Medulla oblongata (tissue), 1 donor: ENCODE data around the gene UQCR10.
A peak's percentile ranks its signal among the peaks of the same experiment; 100 is the strongest.
"Not testable (repeated sequence)": the region's sequence is repeated elsewhere in the genome, so short reads cannot be mapped to it uniquely, and the experiment has no call there.

Experiments
- DNase-seq: peaks from one replicate; pipeline ENCODE4 v3.0.0-alpha.2; 2015; ENCODE audit errors: extremely low spot score

Gene UQCR10

DNA sequence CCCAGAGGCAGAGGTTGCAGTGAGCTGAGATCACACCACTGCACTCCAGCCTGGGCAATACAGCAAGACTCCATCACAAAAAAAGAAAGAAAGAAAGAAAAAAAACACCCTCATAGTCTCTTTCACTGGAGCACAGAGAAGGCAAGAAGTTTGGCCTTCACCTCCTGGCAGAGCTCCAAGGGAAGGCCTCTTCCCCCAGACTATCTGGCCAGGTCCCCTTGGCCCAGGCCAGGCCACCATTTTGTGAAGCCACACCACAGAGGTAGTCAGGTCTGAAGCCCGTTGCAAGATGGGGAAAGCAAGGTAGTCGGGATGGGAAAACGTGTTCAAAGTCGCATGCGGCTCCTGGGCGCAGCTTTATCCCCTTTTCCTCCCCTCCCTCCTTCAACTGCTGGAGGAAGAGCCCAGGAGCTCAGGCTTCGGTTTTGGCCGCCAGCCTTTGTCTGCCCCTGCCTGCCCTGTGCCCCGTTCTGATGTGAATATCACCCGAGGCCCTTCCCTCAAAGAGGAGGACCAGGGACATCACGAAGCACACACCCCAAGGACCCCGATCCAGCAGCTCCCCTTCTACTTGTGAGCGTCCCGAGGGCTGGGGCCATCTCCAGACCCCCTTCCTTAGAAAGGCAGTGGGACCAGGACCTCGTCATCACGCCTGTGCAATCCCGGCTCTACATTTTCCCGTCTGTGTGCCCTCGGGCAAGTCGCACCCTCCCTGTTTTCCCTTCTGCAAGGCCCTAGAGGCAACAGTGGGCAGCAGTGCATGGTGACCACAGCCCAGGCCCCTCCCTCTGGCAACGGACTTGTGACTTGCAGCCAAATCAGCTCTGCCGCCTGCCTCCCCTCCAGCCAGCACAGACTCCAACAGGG is 29.7 kb upstream of the UQCR10 start:
- peak; percentile 41 for DNase-seq

GRCh38 chr22:29738118-29738815 is 28.9 kb upstream of the UQCR10 start:
- DNase-seq, result no peak

GRCh38 chr22:29739346-29739875 is 27.8 kb upstream of the UQCR10 start:
- DNase-seq, result no peak

- no peak for DNase-seq
Measured at GRCh38 chr22:29740216-29740615, 27.0 kb upstream of the UQCR10 start.

DNA sequence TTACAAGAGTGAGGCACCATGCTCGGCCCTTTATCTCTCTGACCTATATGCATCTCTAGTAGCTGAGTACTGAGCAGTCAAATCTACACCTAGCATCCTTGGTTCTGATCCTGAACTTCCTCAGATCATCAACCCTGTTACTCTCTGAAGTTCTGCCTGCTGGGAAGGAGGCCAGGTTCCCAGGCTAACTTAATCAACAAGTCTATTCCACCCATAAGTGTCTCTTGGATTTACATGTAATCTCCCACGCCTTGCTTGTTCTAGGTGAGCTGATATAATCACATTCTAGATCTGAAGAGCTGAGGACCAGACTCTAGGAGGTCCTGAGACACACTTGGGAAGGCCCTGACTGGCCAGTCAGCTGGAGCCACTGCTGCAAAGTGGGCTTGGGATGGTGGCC is 25.2 kb upstream of the UQCR10 start:
- no peak for DNase-seq

DNA sequence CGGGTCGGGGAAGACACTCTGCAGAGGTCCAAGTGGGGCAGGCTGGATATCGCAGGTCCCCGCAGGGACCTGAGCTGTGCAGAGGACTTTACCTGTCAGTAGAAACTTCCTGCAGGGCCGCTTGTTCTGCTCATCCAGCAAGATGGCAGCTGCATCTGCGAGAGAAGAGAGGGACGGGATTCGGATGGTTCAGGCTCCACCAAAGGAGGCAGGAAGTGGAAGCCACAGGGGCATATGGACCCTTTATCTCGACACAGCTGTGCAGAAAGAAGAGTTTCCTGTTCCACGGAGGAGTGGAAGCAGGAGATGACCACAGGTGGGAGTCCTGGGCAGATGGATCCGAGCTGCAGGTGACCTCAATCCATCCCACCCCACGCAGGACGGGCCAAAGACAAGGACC is 24.8 kb upstream of the UQCR10 start:
- DNase-seq, result no peak

GRCh38 chr22:29744902-29745301 is 22.3 kb upstream of the UQCR10 start:
- DNase-seq, result no peak

DNA sequence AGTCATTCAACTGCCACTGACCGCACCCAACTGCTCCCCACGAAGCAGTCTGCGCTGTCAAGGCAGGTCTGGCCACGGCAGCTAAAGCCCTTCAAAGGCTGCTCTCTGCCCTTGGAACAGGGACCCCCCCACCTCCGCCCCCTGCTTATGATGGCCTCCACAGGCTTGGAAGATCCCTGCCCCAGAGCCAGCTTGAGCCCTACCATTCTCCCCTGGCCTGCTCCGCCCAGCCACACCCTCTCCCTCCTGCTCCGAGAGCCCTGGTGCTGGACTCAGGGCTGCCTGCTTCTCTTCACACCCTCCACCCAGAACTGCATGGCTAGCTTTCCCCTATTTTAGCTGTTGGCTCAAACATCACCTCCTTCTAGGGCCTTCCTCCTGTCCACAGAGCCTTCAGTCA is 19.3 kb upstream of the UQCR10 start:
- DNase-seq, result no peak

DNA sequence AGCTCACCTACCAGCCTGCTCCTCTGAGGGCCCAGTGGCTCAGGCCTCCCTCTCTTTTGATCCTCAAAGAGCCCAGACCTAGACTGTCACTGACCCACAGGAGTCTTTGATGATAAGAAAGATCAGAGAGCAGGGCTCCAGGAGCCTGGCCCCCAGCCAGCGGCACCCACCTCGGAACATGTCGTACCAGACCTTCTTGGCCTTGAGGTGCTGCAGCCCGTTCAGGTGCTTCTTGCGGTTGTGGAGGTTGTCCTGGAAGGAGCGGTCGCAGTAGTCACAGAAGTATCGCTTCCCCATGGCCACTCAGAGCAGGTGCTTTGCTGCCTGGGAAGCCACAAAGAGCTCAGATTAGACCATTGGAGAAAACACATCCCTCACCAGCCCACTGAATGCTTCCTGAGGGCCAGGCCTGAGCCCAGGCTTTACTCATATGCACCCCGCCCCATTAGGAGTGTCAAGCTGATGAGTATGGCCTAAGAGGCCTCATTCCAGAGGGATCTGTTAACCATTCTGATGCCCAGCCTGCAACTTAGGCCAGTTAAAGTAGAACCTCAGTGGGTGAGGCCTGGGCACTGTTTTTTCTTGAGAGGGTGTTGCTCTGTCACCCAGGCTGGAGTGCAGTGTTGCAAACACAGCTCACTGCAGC is 18.8 kb upstream of the UQCR10 start:
- no peak for DNase-seq

- DNase-seq, result no peak
Measured at GRCh38 chr22:29750029-29750428, 17.1 kb upstream of the UQCR10 start.

DNA sequence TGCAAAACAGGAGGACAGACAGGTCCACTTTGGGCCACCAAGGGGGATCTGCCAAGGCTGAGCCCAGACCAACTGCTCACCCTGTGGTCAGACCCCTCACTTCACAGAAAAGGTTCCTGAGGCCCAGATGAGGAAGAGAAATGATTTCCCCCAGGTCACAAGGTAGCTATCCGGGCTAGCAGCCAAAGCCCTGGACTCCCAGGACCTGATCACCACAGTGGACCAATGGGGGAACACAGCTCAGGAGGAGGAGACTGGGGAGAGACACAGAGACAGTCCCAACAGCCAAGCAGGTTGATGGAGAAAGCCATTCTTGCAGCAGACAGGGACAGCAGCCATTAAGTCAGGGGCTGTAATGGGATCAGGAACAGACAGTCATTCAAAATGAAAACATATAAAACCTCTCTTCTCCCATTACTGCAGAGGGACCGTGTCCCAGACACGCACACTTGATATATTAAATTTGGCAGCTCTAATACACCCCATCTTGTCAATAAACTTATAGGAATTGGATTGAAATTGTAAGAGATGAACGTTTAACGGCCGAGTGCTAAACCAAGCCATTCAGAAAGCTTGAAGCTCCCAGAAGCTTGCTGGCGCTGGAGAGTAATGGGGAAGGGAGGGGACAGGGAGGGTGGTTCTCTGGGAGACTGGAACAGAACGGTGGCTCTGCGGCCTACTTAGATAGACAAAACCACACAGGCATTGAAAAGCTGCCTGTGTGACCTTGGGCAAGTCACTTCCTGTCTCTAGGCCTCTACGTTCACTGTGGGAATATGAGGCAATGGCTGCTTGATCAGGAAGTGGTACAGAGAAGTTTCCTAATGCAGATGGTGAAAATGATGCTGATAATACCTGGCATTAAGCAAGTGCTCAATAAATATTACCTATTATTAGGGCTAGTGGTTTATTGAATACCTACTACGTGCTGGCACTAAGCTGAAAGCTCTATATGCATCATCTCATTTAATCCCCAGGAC is 16.3 kb upstream of the UQCR10 start:
- DNase-seq, result no peak

- DNase-seq, result no peak
Measured at GRCh38 chr22:29751669-29752068, 15.5 kb upstream of the UQCR10 start.

- DNase-seq, result no peak
Measured at GRCh38 chr22:29753808-29754657, 13.1 kb upstream of the UQCR10 start.

DNA sequence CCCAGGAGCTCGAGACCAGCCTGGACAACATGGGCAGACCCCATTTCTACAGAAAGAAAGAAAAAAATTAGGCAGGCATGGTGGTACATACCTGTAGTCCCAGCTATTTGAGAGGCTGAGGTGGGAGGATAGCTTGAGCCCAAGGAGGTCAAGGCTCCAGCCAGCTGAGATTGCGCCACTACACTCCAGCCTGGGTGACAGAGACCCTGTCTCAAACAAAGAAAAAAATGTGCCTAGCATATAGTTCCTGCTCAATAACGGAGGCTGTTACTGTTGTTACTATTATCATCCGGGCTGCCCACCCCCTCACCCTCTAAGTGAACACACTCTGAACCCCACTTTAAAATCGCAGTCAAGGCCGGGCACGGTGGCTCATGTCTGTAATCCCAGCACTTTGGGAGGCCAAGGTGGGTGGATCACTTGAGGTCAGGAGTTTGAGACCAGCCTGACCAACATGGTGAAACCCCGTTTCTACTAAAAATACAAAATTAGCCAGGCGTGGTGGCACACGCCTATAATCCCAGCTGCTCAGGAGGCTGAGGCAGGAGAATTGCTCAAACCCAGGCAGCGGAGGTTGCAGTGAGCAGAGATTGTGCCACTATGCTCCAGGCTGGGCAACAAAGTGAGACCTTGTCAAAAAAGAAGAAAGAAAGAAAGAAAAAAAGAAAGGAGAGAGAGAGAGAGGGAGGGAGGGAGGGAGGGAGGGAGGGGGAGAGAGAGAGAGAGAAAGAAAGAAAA is 12.3 kb upstream of the UQCR10 start:
- not testable (repeated sequence) for DNase-seq

DNA sequence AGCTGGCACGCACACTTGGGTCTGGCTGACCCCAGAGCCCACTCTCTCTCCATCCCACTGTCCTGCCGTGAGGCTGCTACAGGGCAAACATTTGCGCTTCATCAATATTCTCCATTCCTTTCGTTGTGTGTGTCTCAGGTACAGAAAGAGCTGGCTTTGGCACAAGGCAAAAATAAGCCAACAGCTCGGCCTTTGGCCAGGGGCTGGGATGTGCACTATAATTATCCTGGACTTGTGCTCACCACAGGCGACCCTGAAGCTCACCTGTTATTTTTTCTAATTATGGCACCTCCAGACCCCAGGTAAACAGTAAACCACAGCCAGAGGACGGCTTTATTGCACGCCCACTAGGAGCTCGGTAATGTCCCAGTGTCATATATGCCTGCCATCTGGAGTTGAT is 11.3 kb upstream of the UQCR10 start:
- no peak for DNase-seq

- DNase-seq, result no peak
Measured at GRCh38 chr22:29756341-29756740, 10.8 kb upstream of the UQCR10 start.

DNA sequence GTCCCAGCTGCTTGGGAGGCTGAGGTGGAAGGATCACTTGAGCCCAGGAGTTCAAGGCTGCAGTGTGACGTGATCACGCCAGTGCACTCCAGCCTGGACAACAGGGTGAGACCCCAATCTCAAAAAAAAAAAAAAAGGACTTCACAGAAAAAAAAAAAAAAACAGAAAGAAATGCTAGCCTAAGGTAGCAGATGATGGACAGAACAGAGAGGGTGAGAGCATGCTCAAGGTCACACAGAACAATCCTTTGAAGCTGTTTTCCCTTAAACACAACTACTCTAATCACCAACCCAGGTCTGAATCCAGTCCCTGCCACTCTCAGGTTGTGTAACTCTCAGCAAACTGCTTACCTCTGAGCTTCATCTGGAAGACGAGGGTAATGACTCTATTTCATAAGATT is 10.1 kb upstream of the UQCR10 start:
- no peak for DNase-seq

DNA sequence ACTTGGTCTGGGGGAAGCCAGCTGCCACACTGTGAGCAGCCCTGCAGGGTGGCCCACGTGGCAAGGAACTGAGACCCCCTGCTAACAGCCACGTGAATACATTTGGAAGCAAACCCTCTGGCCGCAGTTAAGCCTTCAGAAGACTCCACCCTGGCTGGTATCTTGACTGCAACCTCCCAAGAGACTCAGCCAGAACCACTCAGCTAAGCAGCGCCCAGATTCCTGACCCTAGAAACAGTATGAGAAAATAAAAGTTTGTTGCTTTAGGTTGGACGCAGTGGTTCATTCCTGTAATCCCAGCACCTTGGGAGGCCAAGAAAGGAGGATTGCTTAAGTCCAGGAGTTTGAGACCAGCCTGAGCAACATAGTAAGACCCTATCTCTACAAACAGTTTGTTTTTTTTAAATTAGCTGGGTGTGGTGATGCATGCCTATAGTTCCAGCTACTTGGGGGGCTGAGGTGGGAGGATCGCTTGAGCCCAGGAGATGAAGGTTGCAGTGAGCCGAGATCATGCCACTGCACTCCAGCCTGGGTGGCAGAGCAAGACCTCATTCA is 9.0 kb upstream of the UQCR10 start:
- no peak for DNase-seq

DNA sequence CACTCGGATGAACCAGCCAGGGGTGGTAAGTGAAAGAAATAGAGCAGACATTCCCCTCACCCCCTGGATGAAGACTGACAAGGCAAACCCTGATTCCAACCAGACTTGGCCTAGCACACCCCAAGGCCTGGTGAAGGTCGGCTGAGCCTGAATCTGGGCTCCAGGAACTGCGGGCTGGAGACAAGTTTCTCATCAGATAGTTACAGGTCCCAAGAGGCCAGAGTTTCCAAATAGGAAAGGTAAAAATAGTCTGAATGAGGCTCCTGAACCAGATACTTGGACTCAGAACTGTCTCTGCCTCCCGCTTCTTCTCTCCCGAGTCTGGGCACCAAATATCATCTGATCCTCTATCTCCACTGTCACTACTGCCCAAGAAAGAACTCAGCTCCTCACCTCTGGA is 8.2 kb upstream of the UQCR10 start:
- DNase-seq, result no peak
